Activated CD4-positive, alpha-beta T cell treated with anti-CD3 and anti-CD28 coated beads, Interleukin-2, amount 50 U/mL, for 16 hours (primary cell): Measurements from ENCODE around the gene CEP162.
"Not testable (repeated sequence)": the region's sequence is repeated elsewhere in the genome, so short reads cannot be mapped to it uniquely, and the experiment has no call there.

Source experiments
- DNase-seq: peaks from one replicate; pipeline ENCODE4 v3.0.0-alpha.2; 2020

Gene CEP162

DNA sequence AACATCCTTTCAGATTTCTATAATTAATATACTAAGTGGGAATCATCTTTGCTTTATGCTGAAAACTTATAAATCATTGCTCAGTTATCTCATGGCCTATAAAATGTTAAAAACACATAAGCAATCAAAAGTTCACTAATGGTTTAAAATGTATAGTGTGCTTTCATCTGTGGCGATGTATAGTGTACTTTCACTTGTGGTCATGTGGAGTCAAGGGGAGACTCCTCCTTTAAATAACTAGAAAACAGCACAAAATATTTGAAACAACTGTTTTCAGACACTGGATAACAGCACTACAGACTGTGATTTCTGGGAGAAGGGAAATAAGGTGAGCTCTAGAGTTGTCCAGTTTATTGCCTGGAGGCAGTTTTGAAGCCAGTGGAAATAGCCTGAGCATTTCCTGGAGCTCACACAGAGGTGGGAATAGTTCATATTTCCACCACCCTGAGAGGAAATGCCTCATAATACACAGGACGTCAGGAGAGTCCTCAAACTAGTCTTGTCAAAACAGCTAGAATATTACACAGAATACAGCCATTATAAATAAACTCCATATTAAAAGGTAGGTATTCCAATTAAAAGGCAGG is 89.4 kb downstream of the CEP162 start:
- no peak for DNase-seq

DNA sequence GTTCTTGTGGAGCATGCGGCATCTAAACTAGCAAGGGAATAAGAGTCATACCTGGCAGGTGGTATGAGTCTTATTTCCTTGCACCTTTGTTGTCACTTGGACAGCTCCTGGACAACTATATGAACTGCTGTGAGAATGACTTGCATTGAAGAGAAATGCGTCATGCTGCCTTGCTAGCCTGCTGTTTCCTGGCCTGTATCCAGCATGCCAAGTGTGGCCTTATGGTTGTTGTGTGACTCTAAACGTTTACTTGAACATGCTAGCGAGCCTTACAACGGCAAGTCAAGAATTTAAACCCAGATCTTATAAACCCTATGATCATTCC is 90.4 kb downstream of the CEP162 start:
- no peak for DNase-seq

- no peak for DNase-seq
Measured at GRCh38 chr6:84136364-84137050, 90.9 kb downstream of the CEP162 start.

DNA sequence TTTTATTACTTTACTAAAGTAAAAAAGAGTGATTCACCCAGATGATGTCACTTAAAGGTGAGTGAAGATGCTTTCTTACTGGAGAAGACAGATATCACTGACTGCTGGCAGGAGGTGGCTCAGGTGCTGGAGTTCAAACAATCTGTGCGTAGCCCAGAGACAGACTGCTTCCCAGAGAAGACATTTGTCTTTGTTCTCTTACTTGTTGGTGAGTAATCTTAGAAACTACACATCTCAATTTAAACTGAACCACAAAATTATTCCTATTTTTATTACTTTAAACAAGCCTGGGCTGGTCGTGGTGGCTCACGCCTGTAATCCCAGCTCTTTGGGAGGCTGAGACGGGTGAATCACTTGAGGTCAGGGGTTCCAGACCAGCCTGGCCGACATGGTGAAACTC is 92.2 kb downstream of the CEP162 start:
- no peak for DNase-seq

- DNase-seq: not testable (repeated sequence)
Measured at GRCh38 chr6:84133385-84133784, 94.1 kb downstream of the CEP162 start.

DNA sequence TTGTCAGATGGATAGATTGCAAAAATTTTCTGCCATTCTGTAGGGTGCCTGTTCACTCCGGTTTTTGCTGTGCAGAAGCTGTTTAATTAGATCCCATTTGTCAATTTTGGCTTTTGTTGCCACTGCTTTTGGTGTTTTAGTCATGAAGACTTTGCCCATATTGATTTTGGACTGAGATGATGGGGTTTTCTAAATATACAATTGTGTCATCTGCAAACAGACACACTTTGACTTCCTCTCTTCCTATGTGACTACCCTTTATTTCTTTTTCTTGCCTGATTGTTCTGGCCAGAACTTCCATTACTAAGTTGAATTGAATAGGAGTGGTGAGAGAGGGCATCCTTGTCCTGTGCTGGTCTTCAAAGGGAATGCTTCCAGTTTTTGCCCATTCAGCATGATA is 97.9 kb downstream of the CEP162 start:
- DNase-seq: not testable (repeated sequence)

DNA sequence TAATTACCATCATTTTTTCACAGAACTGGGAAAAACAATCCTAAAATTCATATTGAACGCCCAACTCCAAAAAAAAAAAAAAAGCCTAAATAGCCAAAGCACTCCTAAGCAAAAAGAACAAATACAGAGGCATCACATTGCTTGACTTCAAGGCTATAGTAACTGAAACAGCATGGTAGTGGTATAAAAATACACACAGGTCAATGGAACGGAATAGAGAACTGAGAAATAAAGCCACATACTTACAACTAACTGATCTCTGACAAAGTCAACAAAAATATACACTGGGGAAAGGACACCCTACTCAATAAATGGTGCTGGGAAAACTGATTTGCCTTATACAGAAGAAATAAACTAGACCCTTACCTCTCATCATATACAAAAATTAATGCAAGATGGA is 104.3 kb downstream of the CEP162 start:
- DNase-seq: no peak

DNA sequence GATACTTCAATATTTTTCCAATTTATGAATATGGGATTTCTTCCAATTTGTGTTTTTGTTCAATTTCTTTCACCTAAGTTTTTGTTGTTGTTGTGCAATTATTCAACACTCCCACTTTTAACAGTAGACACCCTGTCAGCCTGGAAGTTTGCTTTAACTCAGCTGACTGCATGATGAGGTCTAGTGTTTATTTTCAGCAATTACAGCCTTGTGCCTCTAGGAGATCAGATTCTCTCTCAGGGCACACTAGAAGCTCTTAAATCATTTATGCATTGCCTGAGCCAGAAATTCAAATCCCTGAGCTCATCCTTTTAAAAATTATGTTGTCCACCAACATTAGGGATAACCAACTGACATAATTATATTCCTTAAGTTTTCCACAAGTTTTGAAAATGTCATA is 108.2 kb downstream of the CEP162 start:
- no peak for DNase-seq

GRCh38 chr6:84118191-84118590 is 109.3 kb downstream of the CEP162 start:
- no peak for DNase-seq

DNA sequence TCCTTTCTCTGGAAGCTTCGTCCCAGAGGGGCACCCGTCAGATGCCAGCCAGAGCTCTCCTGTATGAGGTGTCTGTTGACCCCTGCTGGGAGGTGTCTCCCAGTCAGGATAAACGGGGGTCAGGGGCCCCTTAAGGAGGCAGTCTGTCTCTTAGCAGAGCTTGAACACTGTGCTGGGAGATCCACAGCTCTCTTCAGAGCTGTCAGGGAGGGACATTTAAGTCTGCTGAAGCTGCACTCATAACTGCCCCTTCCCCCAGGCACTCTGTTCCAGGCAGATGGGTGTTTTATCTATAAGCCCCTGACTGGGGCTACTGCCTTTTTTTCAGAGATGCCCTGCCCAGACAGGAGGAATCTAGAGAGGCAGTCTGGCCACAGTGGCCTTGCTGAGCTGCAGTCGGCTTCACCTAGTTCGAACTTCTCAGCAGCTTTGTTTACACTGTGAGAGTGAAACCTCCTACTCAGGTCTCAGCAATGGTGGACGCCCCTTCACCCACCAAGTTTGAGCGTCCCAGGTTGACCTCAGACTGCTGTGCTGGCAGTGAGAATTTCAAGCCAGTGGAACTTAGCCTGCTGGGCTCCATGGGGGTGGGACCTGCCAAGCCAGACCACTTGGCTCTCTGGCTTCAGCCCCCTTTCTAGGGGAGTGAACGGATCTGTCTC is 112.4 kb downstream of the CEP162 start:
- not testable (repeated sequence) for DNase-seq

DNA sequence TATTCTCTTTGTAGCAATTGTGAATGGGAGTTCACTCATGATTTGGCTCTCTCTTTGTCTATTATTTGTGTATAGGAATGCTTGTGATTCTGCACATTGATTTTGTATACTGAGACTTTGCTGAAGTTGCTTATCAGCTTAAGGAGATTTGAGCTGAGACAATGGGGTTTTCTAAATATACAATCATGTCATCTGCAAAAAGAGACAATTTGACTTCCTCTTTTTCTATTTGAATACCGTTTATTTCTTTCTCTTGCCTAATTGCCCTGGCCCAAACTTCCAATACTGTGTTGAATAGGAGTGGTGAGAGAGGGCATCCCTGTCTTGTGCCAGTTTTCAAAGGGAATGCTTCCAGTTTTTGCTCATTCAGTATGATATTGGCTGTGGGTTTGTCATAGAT is 116.1 kb downstream of the CEP162 start:
- not testable (repeated sequence) for DNase-seq

DNA sequence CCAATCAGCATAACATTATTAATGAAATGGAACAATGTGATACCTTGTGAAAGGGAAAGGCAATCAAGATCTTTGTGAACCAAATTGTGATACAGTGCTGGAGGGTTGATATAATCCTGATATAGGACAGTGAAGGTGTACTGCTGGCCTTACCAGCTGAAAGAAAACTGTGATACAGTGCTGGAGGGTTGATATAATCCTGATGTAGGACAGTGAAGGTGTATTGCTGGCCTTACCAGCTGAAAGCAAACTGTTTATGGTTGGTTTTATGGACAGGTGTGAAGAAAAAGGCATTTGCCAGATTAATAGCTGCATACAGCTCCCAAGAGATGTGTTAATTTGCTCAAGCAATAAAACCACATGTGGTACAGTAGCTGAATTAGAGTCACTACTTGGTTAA is 119.9 kb downstream of the CEP162 start:
- DNase-seq: no peak

- DNase-seq: not testable (repeated sequence)
Measured at GRCh38 chr6:84105215-84105924, 122.1 kb downstream of the CEP162 start.

GRCh38 chr6:84103029-84103428 is 124.4 kb downstream of the CEP162 start:
- no peak for DNase-seq

DNA sequence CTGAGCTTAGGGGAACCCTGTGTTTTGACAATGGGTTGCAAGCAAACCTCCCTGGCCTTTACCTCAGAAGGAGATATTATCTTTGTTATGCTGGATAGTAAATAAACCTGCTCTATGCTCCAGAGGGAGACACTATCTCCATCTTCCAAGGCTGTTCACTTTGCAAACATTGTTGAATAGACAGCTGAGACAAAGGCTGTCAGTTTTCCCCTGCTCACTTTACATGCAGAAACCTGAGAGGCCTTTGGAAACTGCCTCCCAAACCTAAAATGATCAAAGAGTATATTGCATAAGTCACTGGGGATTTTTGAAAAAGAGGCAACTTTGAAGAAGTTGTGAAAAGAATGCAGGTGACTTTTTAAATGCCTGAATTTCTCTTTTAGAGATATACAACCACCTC is 132.3 kb downstream of the CEP162 start:
- no peak for DNase-seq

- DNase-seq: peak; percentile 20
Measured at GRCh38 chr6:84093441-84094435, 133.7 kb downstream of the CEP162 start.

GRCh38 chr6:84089552-84089951 is 137.9 kb downstream of the CEP162 start:
- no peak for DNase-seq

DNA sequence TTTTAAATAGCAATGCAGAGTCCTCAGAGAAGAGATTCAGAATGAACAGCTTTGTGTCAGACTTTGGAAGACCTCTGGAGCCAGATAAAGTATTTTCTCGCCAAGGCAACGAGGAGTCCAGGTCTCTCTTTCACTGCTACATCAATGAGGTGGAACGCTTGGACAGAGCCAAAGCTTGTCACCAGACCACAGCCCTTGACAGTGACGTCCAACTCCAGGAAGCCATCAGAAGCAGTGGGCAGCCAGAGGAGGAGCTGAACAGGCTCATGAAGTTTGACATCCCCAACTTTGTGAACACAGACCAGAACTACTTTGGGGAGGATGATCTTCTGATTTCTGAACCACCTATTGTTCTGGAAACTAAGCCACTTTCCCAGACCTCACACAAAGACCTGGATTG is 138.4 kb downstream of the CEP162 start:
- no peak for DNase-seq

DNA sequence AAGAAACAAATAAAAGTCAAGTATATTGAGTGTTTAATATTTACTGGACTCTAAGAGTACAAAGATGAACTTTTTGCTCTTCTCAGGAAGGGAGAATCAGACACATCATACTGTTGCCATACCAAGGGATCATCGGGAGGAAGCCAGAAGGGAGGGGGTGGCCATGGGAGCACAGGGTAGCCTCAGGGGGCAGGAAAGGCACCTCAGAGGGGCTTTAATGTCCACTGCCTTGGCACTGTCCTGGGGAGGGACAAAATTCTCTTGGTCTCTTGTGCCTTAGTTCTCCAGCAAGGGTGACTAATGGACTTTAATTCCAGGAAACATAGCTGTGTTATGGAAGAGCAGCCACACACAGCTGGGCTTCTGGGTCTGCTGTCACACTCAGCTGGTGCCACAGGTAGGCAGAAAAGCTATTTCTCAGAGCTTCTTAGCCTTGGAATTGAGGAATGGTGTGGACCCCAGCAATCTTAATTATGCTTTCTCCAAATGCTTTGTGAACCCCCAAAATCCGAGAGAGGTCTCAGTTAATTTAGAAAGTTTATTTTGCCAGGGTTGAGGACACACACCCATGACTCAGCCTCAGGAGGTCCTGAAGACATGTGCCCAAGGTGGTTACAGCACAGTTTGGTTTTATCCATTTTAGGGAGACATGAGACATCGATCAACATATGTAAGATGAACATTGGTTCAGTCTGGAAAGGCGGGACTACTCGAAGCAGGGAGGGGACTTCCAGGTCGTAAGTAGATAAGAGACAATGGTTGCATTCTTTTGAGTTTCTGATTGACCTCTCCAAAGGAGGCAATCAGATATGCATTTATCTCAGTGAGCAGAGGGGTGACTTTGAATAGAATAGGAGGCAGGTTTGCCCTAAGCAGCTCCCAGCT is 140.7 kb downstream of the CEP162 start:
- no peak for DNase-seq

- no peak for DNase-seq
Measured at GRCh38 chr6:84086056-84086455, 141.4 kb downstream of the CEP162 start.

DNA sequence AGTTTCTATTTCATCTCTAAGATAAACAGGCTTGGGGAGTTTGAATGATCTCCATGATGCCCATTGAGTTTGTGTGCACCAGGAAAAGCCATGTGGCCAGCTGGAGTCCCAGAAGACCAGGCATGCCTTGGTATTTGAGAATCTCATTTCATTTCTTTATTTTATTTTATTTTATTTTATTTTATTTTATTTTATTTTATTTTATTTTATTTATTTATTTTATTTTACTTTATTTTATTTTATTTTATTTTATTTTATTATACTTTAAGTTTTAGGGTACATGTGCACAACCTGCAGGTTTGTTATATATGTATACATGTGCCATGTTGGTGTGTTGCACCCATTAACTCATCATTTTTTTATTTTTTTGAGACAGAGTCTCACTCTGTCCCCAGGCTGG is 142.7 kb downstream of the CEP162 start:
- not testable (repeated sequence) for DNase-seq
